ENCODE data around the gene TRAPPC3.

DNA sequence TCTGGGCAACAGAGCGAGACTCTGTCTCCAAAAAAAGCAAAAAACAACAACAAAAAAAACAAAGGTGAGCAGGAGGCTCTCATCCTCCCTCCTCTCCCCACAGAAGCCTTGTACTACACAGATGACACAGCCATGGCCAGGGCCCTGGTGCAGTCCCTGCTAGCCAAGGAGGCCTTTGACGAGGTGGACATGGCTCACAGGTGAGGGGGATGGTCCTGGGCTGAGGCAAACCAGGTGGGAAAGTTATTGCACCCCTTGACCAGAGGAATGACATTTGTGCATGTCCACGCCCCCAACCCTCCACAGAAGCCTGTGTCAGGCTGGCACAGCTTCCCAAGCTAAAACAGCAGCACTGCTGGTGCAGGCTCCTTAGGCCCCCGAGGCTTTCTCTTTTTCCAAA, 58.1 kb downstream of the TRAPPC3 start:
- TF ChIP-seq ZNF138 (tag by site-specific recombination; IDR thresholded peaks at IDR 0.05; ENCODE audit: borderline replicate concordance) (no peak), ZNF114 (tag by site-specific recombination; IDR thresholded peaks at IDR 0.05) (no peak), ZFP69B (tag by site-specific recombination; IDR thresholded peaks at IDR 0.05) (no peak), ZNF571 (tag by site-specific recombination; IDR thresholded peaks at IDR 0.05) (no peak), KLF9 (tag by site-specific recombination; IDR thresholded peaks at IDR 0.05; ENCODE audit: low read depth) (no peak), ZNF747 (tag by site-specific recombination; IDR thresholded peaks at IDR 0.05) (no peak), ZBTB1 (tag by site-specific recombination; IDR thresholded peaks at IDR 0.05) (no peak), ZNF10 (tag by site-specific recombination; IDR thresholded peaks at IDR 0.05) (no peak), GLIS2 (tag by site-specific recombination; IDR thresholded peaks at IDR 0.05) (no peak), ZNF501 (tag by site-specific recombination; IDR thresholded peaks at IDR 0.05) (no peak)
- TF ChIP-seq, protein P1, sequence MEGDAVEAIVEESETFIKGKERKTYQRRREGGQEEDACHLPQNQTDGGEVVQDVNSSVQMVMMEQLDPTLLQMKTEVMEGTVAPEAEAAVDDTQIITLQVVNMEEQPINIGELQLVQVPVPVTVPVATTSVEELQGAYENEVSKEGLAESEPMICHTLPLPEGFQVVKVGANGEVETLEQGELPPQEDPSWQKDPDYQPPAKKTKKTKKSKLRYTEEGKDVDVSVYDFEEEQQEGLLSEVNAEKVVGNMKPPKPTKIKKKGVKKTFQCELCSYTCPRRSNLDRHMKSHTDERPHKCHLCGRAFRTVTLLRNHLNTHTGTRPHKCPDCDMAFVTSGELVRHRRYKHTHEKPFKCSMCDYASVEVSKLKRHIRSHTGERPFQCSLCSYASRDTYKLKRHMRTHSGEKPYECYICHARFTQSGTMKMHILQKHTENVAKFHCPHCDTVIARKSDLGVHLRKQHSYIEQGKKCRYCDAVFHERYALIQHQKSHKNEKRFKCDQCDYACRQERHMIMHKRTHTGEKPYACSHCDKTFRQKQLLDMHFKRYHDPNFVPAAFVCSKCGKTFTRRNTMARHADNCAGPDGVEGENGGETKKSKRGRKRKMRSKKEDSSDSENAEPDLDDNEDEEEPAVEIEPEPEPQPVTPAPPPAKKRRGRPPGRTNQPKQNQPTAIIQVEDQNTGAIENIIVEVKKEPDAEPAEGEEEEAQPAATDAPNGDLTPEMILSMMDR (tag by site-specific recombination; IDR thresholded peaks at IDR 0.05), result no peak
- TF ChIP-seq, protein P2, sequence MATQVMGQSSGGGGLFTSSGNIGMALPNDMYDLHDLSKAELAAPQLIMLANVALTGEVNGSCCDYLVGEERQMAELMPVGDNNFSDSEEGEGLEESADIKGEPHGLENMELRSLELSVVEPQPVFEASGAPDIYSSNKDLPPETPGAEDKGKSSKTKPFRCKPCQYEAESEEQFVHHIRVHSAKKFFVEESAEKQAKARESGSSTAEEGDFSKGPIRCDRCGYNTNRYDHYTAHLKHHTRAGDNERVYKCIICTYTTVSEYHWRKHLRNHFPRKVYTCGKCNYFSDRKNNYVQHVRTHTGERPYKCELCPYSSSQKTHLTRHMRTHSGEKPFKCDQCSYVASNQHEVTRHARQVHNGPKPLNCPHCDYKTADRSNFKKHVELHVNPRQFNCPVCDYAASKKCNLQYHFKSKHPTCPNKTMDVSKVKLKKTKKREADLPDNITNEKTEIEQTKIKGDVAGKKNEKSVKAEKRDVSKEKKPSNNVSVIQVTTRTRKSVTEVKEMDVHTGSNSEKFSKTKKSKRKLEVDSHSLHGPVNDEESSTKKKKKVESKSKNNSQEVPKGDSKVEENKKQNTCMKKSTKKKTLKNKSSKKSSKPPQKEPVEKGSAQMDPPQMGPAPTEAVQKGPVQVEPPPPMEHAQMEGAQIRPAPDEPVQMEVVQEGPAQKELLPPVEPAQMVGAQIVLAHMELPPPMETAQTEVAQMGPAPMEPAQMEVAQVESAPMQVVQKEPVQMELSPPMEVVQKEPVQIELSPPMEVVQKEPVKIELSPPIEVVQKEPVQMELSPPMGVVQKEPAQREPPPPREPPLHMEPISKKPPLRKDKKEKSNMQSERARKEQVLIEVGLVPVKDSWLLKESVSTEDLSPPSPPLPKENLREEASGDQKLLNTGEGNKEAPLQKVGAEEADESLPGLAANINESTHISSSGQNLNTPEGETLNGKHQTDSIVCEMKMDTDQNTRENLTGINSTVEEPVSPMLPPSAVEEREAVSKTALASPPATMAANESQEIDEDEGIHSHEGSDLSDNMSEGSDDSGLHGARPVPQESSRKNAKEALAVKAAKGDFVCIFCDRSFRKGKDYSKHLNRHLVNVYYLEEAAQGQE (tag by site-specific recombination; IDR thresholded peaks at IDR 0.05), result no peak
